Natural killer cell (primary cell): ENCODE data around the gene SORCS2. TPM values are rescaled to one million over a fixed set of nuclear protein-coding genes. Genes with fewer than 3 reads are reported as not detected.

Source experiments
- ATAC-seq, 3 donors: fragments of 150-1000 bp in 2 of 3; fragments of 200-7000 bp in 1 of 3; cut with Tn5 transposase; 1 replicate in 1 of 3; 2 replicates in 2 of 3; pipeline ENCODE4 v1.10.0; 2021; ENCODE audit warnings: mild to moderate bottlenecking in 2 of 3, moderate library complexity in 2 of 3
- DNase-seq, 2 donors: peaks; one replicate each; pipeline versions ENCODE4 v3.0.0 to v3.0.0-alpha.2; 2013 to 2021; ENCODE audit warnings: mixed read lengths in 1 of 2
- H3K27ac ChIP-seq: one replicate; pipeline ENCODE4 v1.5.1; 2013; ENCODE audit warnings: mild to moderate bottlenecking, low read length
- H3K27me3 ChIP-seq: one replicate; pipeline ENCODE4 v1.6.1; 2013; ENCODE audit warnings: low read length; ENCODE audit not compliant: control insufficient read depth, insufficient read depth
- H3K36me3 ChIP-seq: one replicate; pipeline ENCODE4 v1.6.1; 2013; ENCODE audit warnings: low read length; ENCODE audit not compliant: control insufficient read depth, insufficient read depth
- H3K4me1 ChIP-seq: one replicate; pipeline ENCODE4 v1.6.1; 2013; ENCODE audit warnings: low read length; ENCODE audit not compliant: control insufficient read depth, insufficient read depth
- H3K4me3 ChIP-seq: one replicate; pipeline ENCODE4 v1.5.1; 2013; ENCODE audit warnings: low read length
- H3K9me3 ChIP-seq: one replicate; pipeline ENCODE4 v1.6.1; 2013; ENCODE audit warnings: low read length; ENCODE audit not compliant: control insufficient read depth, insufficient read depth
- H3K27ac Mint-ChIP-seq, 2 donors: one replicate each; pipeline ENCODE4 v1.8.0; 2022; ENCODE audit warnings: mild to moderate bottlenecking in 2 of 2, mixed read lengths in 2 of 2, moderate library complexity in 1 of 2
- H3K27me3 Mint-ChIP-seq, 2 donors: one replicate each; pipeline ENCODE4 v1.8.0; 2022; ENCODE audit warnings: low read depth in 2 of 2, mixed read lengths in 2 of 2
- H3K36me3 Mint-ChIP-seq: one replicate; pipeline ENCODE4 v1.8.0; 2022; ENCODE audit warnings: mixed read lengths
- H3K4me1 Mint-ChIP-seq, 2 donors: one replicate each; pipeline ENCODE4 v1.8.0; 2022; ENCODE audit warnings: mixed read lengths in 2 of 2
- H3K4me3 Mint-ChIP-seq: one replicate; pipeline ENCODE4 v1.8.0; 2022; ENCODE audit warnings: mild to moderate bottlenecking, moderate library complexity, mixed read lengths
- H3K9me3 Mint-ChIP-seq, 2 donors: one replicate each; pipeline ENCODE4 v1.8.0; 2022; ENCODE audit warnings: mixed read lengths in 2 of 2
- CTCF ChIP-seq: fragments of 200-600 bp; IDR thresholded peaks from one replicate; pipeline ENCODE4 v1.8.0; 2022; ENCODE audit warnings: antibody characterized with exemption
- WGBS: methylation state at CpG from one replicate; pipeline ENCODE4 v1.1.7; 2013; ENCODE audit warnings: missing lambda C conversion rate; ENCODE audit not compliant: insufficient coverage; 5-methylcytosine and 5-hydroxymethylcytosine counted together
- intact Hi-C: fragments of 100-400 bp; cut with micrococcal nuclease; formaldehyde crosslinking; loops from one replicate; pipeline ENCODE4 v1.14.2; 2022
- total RNA-seq, 4 donors: library from RNA; stranded (reverse); fragments of 120-200 nt in 1 of 4; gene quantifications; one replicate each; pipeline versions ENCODE4 v1.2.3 to v1.2.4, GENCODE V29; 2013 to 2022

SORCS2 gene
- total RNA-seq, 3 donors from 2014 or later (not counting 1 experiment from before 2014, with no cell fraction given) = 1.2 to 2.5 (median 1.4) TPM

- no peak for DNase-seq
- TF ChIP-seq CTCF = no peak
- Histone ChIP-seq H3K27ac (no peak overlapping the region), H3K36me3 (no peaks in the 10 kb centered on the region), H3K27me3 (no peaks in the 10 kb centered on the region), H3K4me1 (peaks cover 7% of the 10 kb centered on the region), H3K9me3 (no peaks in the 10 kb centered on the region), H3K4me3 (no peak overlapping the region)
- intact Hi-C loops = no loop called here
- Mint-ChIP-seq H3K27ac (no peak overlapping the region), H3K27me3 (peaks cover 0 to 3% of the 10 kb centered on the region in 2 donors), H3K4me1 (peaks cover 0 to 23% of the 10 kb centered on the region in 2 donors), H3K9me3 (peaks cover 0 to 2% of the 10 kb centered on the region in 2 donors), H3K4me3 (no peak overlapping the region), H3K36me3 (no peaks in the 10 kb centered on the region)
- ATAC-seq = no peak
- 90% methylated on average over 16 of the region's 16 CpGs for WGBS
Measured at GRCh38 chr4:7612311-7612897, 420.1 kb downstream of the SORCS2 start.

- peaks cover 0 to 3% of the 10 kb centered on the region in 2 donors for H3K27me3 Mint-ChIP-seq
- peaks cover 0 to 7% of the 10 kb centered on the region in 2 donors for H3K4me1 Mint-ChIP-seq
- DNase-seq = no peak
- H3K27ac Mint-ChIP-seq = no peak overlapping the region
- H3K4me1 ChIP-seq = no peaks in the 10 kb centered on the region
- H3K4me3 ChIP-seq = no peak overlapping the region
- no peak overlapping the region for H3K4me3 Mint-ChIP-seq
- no peaks in the 10 kb centered on the region for H3K36me3 ChIP-seq
- no peaks in the 10 kb centered on the region for H3K9me3 ChIP-seq
- no peak overlapping the region for H3K27ac ChIP-seq
- ATAC-seq = no peak
- intact Hi-C loops = no loop called here
- no peak for TF ChIP-seq CTCF
- H3K9me3 Mint-ChIP-seq = peaks cover 0 to 2% of the 10 kb centered on the region in 2 donors
- H3K36me3 Mint-ChIP-seq = no peaks in the 10 kb centered on the region
- 96% methylated on average over 1 of the region's 1 CpG for WGBS
- H3K27me3 ChIP-seq = no peaks in the 10 kb centered on the region
Measured at GRCh38 chr4:7614350-7614949, 422.1 kb downstream of the SORCS2 start.

GRCh38 chr4:7616193-7616592 is 423.9 kb downstream of the SORCS2 start:
- Mint-ChIP-seq H3K9me3 (peaks cover 0 to 2% of the 10 kb centered on the region in 2 donors), H3K27ac (no peak overlapping the region), H3K4me1 (peaks cover 0 to 8% of the 10 kb centered on the region in 2 donors), H3K4me3 (no peak overlapping the region), H3K27me3 (peaks cover 0 to 6% of the 10 kb centered on the region in 2 donors), H3K36me3 (no peaks in the 10 kb centered on the region)
- no peaks in the 10 kb centered on the region for H3K27me3 ChIP-seq
- H3K4me1 ChIP-seq = peaks cover 6% of the 10 kb centered on the region
- DNase-seq (no peak), ATAC-seq (no peak)
- H3K36me3 ChIP-seq = no peaks in the 10 kb centered on the region
- H3K9me3 ChIP-seq = no peaks in the 10 kb centered on the region
- no peak overlapping the region for H3K27ac ChIP-seq
- TF ChIP-seq CTCF = no peak
- intact Hi-C loops = no loop called here
- no peak overlapping the region for H3K4me3 ChIP-seq
- WGBS = 99% methylated on average over 2 of the region's 3 CpGs
